HG03108 (cell line): ENCODE measurements around the gene NUDT14.
A peak's percentile ranks its signal among the peaks of the same experiment; 100 is the strongest.

ENCODE experiments used
- ATAC-seq: cut with Tn5 transposase; IDR thresholded peaks from one replicate; pipeline ENCODE4 v1.9.1; 2021; ENCODE audit warnings: moderate library complexity; ENCODE audit not compliant: unreplicated experiment

Gene NUDT14

GRCh38 chr14:105212541-105213300 lies 31.6 kb upstream of the NUDT14 start:
- ATAC-seq, result no peak

- ATAC-seq, result no peak
Observed at GRCh38 chr14:105211758-105212089, 30.6 kb upstream of the NUDT14 start.

- no peak for ATAC-seq
Observed at GRCh38 chr14:105211086-105211757, 30.1 kb upstream of the NUDT14 start.

- ATAC-seq, result no peak
Observed at GRCh38 chr14:105210266-105211025, 29.3 kb upstream of the NUDT14 start.

GRCh38 chr14:105209646-105210045 lies 28.5 kb upstream of the NUDT14 start:
- ATAC-seq, result no peak

GRCh38 chr14:105209091-105209490 lies 28.0 kb upstream of the NUDT14 start:
- no peak for ATAC-seq

- ATAC-seq, result no peak
Observed at GRCh38 chr14:105208738-105209075, 27.6 kb upstream of the NUDT14 start.

GRCh38 chr14:105207996-105208737 lies 27.1 kb upstream of the NUDT14 start:
- no peak for ATAC-seq

GRCh38 chr14:105207460-105207901 lies 26.4 kb upstream of the NUDT14 start:
- ATAC-seq, result no peak

- no peak for ATAC-seq
Observed at GRCh38 chr14:105206873-105207272, 25.8 kb upstream of the NUDT14 start.

GRCh38 chr14:105205673-105206208 lies 24.6 kb upstream of the NUDT14 start:
- ATAC-seq, result no peak

GRCh38 chr14:105204931-105205672 lies 24.0 kb upstream of the NUDT14 start:
- no peak for ATAC-seq

GRCh38 chr14:105204206-105204930 lies 23.3 kb upstream of the NUDT14 start:
- no peak for ATAC-seq

GRCh38 chr14:105203701-105204100 lies 22.6 kb upstream of the NUDT14 start:
- no peak for ATAC-seq

- no peak for ATAC-seq
Observed at GRCh38 chr14:105203057-105203531, 22.0 kb upstream of the NUDT14 start.

- ATAC-seq, result peak; percentile 55
Observed at GRCh38 chr14:105201925-105202513, 20.9 kb upstream of the NUDT14 start.

- ATAC-seq, result no peak
Observed at GRCh38 chr14:105201156-105201924, 20.2 kb upstream of the NUDT14 start.

GRCh38 chr14:105200641-105201040 lies 19.5 kb upstream of the NUDT14 start:
- ATAC-seq, result no peak
